SIG-M5 treated with dmso at 0.1 percent for 504 hours (cell line): ENCODE measurements around the gene HSD17B14.
"Not testable (repeated sequence)": the region's sequence is repeated elsewhere in the genome, so short reads cannot be mapped to it uniquely, and the experiment has no call there.

Experiments
- DNase-seq: peaks from one replicate; lab custom pipeline; 2025; ENCODE audit not compliant: unreplicated experiment; lab: John Stamatoyannopoulos, UW

The HSD17B14 gene

GRCh38 chr19:48799358-48800300, 36.7 kb downstream of the HSD17B14 start:
- DNase-seq = no peak

GRCh38 chr19:48798937-48799336, 37.4 kb downstream of the HSD17B14 start:
- no peak for DNase-seq

- DNase-seq = no peak
Measured at GRCh38 chr19:48797103-48797502, 39.2 kb downstream of the HSD17B14 start.

GRCh38 chr19:48796298-48797083, 39.8 kb downstream of the HSD17B14 start:
- DNase-seq = no peak

GRCh38 chr19:48795685-48796070, 40.6 kb downstream of the HSD17B14 start:
- DNase-seq = no peak

- peak; percentile 86 for DNase-seq
Measured at GRCh38 chr19:48795055-48795684, 41.1 kb downstream of the HSD17B14 start.

- DNase-seq = no peak
Measured at GRCh38 chr19:48794291-48794690, 42.0 kb downstream of the HSD17B14 start.

- DNase-seq = no peak
Measured at GRCh38 chr19:48793271-48793670, 43.0 kb downstream of the HSD17B14 start.

- not testable (repeated sequence) for DNase-seq
Measured at GRCh38 chr19:48787331-48787730, 49.0 kb downstream of the HSD17B14 start.

GRCh38 chr19:48786422-48786821, 49.9 kb downstream of the HSD17B14 start:
- DNase-seq = not testable (repeated sequence)

- DNase-seq = no peak
Measured at GRCh38 chr19:48784527-48784926, 51.8 kb downstream of the HSD17B14 start.

- DNase-seq = no peak
Measured at GRCh38 chr19:48780631-48781391, 55.5 kb downstream of the HSD17B14 start.

GRCh38 chr19:48779636-48780035, 56.7 kb downstream of the HSD17B14 start:
- DNase-seq = no peak

GRCh38 chr19:48777720-48778119, 58.6 kb downstream of the HSD17B14 start:
- DNase-seq = no peak

GRCh38 chr19:48777139-48777538, 59.2 kb downstream of the HSD17B14 start:
- no peak for DNase-seq

GRCh38 chr19:48772503-48772953, 63.8 kb downstream of the HSD17B14 start:
- no peak for DNase-seq

- DNase-seq = no peak
Measured at GRCh38 chr19:48770734-48771472, 65.4 kb downstream of the HSD17B14 start.

GRCh38 chr19:48770266-48770665, 66.0 kb downstream of the HSD17B14 start:
- no peak for DNase-seq

GRCh38 chr19:48768994-48769713, 67.1 kb downstream of the HSD17B14 start:
- peak; percentile 49 for DNase-seq
